GM19452 (cell line): ENCODE measurements around the gene TUBGCP3.
A peak's percentile ranks its signal among the peaks of the same experiment; 100 is the strongest.

Experiments
- ATAC-seq: cut with Tn5 transposase; IDR thresholded peaks from one replicate; pipeline ENCODE4 v1.9.1; 2021; ENCODE audit not compliant: unreplicated experiment

Gene TUBGCP3

DNA sequence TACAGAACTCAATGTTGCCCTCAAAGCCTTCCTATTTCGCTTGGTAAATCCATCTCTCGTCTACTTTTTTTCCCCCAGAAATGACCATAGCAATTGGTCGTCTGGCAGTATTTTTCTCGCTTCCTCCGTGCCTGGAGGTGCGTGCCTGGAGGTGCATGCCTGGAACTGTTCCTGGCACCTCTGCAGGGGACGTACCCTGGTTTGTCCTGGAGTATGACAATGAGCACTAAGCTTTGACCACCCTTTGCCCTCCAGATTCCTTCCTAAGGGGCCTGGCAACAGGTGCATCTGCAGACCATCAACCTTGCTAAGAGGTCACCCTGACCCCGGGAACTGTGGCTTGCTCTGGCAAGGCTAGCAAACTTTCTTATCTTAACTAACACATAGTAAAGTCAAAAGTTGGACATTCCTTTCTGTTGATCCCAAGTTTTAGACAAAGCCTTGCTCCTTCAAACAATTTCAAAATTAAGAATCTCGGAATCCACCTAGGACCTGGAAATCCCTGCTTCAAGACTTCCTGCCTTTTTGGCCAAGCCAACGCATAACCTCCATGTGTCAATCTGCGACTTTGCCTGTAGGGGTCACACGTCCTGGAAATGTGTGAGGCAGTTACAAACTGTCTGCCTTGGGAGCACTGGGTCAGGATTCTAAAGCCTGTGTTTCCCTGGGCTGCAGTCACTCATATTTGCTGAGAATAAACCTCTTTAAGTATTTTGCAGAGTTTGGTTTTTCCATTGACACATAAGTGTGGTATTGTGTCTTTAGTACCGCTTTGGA, 28.8 kb upstream of the TUBGCP3 start:
- no peak for ATAC-seq

DNA sequence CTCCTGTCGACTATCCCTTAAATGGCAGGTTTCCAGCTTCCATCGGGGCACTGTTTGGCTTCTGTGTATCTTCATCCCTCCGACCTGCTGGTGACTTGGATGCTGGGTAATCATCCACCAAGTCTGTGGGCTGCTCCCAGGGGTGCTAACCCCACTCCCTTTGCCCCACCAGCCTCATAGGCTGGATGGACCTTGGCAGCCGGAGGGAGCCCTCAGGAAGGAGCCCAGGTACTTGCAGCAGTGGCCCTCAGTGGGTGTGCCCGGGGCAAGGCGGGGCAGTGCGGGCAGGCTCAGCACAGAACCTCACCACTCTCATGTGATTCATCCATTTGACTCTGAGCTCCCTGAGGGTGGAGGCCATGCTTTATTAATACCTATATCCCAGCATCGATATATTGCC, 27.4 kb upstream of the TUBGCP3 start:
- ATAC-seq, result no peak

DNA sequence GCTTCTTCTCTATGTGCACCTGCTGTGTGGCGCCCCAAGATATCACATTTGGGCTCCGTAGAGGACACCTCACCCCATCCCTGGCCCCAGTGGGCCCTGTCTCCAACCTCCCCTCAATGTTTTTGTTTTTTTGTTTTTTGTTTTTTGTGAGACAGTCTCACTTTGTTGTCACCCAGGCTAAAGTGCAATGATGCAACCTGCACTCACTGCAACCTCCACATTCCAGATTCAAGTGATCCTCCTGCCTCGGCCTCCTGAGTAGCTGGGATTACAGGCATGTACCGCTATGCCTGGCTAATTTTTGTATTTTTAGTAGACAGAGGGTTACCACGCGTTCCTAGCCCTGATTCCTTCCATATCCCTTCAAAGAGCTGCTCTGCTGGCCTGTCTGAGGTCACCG, 26.9 kb upstream of the TUBGCP3 start:
- no peak for ATAC-seq

DNA sequence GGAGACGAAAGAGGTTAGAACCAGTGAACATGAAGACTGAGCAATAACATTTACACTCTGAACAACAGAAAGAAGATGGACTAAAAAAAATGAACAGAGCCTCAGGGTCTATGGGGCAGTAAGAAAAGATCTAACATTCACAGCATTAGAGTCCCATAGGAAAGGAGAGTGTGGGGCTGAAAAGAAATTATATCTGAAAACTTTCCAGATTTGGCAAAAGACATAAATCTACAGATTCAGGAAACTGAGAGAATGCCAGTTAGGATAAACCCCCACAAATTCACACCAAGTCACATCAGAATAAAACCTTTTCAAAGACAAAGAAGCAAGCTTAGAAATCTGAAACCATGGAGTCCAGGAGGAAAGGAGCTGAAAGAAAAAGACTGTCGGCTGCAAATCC, 20.3 kb upstream of the TUBGCP3 start:
- no peak for ATAC-seq

DNA sequence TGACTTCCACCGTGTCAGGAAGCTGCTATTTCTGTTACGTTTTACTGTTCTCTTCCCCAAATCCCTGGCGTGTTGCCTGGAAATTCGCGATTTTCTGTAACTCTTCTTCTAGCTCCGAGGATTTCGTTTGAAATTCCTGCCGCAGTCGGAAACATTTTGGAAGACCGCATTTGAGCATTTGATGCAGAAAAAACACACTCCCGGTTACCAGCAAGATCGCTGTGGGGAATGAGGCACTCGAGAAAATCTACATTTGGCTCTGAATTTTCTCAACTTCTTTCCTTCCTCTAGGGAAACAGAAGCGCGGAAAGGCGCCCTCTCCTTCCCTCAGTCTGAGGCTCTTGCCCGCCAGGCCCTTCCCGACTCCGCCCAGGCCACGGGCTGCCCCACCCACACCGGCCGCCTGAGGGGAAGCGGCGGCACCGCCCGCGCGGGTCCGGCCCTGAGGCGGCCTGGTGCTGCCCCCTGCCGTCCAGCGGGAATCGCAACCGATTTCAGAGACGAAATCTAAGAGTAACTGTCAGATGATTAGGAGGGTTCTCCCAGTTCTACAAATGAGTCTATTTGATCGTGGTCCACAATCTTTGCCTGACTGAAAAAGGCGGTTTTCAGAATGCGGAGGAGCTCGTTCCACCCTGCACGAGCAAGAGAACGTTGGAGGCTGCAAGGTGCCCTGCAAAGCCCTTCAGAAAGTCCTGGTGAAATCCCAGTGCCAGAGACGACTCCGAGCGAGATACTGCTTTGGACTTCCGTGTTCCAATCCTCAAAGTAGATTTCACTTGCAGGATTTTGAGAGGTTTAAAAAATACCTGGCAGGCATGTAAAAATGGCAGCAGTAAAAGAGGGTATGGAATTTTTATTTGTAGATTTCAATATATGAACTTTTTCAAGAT, 18.4 kb upstream of the TUBGCP3 start:
- peak; percentile 100 for ATAC-seq

DNA sequence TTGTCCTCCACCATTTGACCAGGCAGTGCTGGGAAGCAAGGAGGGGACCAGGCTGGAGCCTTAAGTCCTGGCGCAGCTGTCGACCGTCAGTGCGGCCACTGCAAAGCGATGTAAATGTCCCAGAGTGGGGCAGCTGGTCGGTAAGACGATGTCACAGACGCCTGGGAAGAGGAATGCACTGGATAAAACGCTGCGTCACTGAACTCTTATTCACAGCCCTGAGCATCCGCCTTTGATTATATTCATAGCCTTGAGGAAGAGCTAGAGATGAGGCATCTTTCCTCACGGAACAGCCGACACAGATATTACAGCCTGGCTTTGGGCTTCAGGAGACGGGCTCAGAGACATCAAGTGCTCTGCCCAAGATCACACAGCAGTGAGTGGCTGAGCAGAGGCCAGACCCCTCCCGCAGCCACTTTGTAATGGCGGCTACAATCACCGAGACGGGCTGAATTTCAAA, 17.6 kb upstream of the TUBGCP3 start:
- ATAC-seq, result no peak

DNA sequence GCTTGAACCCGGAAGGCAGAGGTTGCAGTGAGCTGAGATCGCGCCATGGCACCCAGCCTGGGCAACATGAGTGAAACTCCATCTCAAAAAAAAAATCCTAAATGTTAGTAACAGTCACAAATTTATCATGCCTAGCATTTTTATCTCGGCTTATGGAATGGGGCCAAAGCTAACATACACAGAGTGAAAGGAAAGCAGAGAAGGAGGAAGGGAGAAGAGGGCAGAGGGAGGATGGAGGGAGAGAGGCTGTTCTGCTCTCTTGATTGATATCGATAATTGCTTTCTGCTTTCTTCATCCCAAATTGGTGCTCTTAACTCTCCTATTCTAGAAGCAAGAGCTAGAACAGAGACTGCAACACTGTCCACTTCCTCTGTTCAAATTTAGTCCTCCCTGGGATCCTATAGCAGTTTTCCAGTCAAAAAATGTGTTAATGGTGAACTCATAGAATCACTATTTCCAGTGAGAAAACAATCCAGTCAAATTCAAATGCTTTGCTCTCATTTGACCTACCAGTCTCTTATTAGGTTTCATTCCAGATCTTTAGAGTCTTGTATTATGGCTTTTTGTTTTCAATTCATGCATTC, 15.8 kb upstream of the TUBGCP3 start:
- ATAC-seq, result no peak

DNA sequence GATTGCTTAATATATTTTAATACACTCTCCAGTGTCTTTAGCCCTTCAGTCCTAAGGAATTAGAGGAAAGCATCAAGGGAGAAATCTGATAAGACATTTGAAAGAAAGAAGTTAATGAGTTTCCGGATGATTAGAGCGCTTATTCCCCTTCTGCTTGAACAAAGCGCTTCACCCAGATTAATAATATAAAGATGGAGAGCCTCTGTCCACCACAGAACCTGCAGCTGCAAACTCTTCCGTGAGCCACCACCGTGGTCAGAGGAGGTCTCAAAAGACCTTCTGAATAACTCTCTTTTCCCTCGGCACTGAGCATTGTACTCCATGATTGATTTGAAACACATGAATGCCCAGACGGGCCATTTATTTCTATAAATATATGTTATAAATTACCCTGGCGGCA, 14.2 kb upstream of the TUBGCP3 start:
- no peak for ATAC-seq

DNA sequence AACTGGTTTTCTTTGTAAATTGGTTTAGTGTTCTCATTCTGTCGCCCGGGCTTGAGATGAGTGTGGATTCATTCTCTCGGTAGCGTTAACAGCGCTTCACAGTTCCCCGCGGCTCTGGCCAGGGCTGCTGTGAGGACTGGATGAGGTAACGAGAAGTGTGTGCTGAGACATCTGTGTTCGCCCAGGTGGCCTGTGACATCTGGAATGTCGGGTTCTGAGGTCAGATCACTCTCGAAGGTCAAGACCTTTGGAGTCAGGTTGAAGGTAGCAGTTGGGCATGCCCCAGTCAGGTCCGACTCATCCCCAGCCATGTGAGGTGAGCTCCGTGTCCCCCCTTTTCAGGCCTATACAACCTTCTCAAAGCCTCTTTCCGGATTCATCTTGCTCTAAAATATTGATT, 13.4 kb upstream of the TUBGCP3 start:
- no peak for ATAC-seq

DNA sequence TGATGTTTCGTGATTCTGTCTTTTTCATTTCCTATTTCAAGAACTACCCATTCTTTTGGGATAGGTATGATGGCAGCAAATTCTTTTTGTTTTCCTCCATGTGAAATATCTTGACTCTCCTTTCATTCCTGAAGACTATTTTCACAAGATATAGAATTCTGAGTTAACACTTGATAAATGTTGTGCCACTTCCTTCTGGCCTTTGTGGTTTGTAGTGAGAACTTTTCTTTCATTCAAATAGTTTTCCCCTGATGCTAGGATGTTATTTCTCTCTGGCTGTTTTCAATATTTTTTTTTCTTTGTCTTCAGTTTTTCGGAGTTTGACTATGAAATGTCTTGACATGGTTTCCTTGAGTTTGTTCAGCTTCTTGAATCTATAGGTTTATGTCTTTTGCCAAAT, 8.3 kb upstream of the TUBGCP3 start:
- no peak for ATAC-seq

DNA sequence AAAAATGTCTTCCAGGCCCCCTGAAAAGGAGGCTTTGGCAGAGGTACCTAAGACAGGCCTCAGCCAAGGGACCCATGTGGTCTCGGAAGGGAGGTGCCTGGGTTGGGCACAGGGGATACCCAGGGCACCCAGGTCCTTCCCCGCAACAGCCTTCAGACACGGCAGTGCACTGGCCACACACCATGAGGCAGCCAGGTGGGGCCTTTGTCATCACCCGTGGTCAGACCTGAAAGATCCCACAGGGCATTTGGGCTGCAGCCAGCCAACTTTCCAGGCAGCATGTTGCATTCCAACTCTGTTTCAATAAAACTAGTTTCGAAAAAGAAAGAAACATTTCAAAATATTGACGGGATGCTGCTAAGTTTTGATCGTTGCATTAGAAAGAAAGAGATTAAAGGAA, 4.7 kb upstream of the TUBGCP3 start:
- ATAC-seq, result no peak

DNA sequence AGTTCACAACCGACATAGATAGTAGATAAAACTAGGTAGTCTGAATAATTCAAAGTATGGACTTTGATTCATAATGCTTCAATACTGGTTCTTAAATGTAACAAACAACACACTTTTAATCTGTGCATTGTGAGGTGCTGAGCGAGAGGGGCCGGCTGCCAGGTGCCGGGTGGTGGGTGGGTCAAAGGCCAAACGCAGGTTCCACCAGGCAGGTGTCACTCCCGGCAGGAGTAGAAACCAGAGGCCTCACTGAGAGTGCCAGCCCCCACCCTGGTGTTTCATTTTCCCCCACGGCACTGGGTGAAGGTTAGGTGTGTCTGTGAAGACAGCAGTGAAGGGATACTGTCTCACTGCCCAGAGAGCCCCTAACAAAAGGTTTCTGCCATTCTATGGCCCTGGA, 4.2 kb upstream of the TUBGCP3 start:
- no peak for ATAC-seq

DNA sequence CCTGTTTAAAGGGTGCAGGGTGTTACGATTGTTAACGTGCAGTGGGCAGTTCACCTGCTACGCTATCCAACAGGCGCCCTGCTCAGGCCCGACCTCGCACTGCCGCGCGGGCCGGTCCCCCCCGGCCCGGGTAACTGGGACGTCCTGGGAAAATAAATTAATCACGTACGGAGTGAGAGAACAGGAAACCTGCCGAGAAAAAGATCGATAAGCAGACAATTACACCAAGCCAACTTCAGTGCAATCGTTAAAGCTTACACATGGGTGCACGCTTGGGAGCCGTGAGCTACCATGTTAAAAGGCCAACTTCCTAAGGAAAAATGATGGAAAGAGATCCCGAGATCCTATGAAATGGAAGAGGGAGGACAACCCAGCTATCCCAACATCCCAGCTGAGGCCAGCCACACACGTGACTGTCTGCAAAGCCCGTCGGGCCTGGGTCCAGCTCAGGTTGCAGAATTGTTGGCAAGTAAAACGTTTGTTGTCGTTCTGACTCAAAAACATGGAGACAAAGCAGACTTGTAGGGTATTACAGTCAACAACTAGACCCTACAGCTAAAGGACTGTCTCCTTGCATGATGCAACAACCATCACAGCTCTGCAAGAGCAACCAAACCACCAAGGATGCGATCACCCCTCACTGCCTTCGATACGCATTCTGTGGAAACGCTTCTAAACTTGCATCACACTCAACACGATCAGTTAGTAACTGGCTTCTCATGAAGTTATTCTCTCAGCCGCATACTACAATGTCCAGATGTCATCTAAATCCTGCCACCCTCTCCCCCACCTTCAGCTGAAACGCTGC, 741 bp upstream of the TUBGCP3 start:
- ATAC-seq, result no peak

DNA sequence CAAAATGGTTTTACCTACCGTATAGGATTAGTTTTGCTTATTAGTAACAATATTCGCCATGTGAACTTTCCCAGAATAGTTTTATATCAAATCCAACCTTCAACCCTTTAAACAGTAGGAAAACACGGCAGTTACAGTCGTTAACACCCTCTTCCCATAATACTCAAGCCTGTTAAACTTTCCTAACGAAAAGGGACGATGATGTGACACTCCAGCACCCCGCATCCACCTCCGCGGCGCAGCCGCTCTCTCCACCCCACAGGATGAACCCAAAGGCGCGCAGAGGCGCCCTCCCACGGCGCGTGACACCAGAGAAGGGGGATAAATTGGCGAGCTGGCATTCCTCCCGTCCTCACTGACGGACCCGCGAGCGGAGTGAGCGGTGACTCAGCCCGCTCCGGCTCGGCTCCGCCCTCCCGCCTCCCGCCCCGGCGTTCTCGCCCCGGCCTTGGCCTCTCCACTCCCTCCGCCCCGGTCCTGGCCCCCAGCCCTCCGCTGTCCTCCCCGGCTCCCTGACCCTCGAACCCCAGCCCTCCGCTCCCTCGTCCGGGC, 665 bp downstream of the TUBGCP3 start:
- peak; percentile 50 for ATAC-seq

DNA sequence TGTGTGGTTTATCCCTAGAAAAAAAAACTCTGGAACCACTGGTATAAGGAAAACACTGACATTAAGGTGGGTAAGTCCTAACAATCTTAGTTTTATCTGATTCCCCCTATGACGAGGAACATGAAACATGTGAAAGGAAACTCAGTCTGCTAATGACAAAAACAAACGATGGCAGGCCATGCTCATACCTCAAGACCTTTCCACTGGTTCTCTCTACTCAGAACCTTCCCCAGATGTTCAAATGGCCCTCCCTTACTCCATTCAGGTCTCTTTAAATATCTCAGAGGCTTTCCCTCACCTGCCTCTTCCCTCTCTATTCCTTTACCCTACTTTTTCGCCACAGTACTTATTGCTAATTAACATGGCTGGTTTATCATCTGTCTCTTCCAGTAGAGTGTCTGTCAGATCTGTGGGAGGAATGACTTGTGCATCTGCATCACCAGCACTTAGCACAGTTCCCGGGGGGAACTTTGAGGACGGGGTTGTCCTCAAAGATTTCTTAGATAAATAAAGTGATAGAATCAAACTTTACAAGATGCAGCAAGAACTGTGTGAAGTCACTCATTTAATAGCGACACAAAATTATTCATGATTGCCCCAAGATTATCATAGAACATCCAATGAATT, 1.5 kb downstream of the TUBGCP3 start:
- no peak for ATAC-seq

DNA sequence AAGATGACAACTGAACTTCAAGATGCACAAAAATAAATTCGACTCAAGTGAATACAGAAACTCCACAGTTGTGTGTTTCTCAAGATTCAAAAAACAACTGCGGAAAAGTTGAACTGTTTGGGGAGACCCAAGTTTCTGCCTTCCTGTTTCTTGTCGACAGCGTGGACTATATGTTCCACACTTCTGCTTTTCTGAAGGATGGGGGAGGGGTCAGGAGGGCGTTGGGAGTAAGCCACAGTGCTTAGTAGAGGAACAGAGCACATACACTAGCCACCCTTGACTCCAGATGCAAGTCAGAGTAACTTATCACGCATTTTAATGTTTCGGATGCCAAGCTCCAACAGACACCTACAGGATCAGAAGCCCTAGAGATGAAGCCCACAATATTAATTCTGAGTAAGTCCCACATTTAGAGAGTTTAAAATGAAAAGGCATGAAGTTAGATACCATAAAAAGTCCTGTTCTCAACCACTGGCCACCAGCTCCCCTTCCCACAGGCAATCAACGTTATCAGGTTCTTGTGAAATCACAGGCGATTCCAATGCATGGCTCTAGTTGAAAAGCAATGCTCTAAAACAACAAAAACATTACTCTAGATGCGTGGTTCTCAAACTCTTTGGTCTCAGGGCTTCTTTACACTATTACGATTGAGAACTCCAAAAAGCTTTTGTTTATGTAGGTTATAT, 4.2 kb downstream of the TUBGCP3 start:
- ATAC-seq, result no peak

DNA sequence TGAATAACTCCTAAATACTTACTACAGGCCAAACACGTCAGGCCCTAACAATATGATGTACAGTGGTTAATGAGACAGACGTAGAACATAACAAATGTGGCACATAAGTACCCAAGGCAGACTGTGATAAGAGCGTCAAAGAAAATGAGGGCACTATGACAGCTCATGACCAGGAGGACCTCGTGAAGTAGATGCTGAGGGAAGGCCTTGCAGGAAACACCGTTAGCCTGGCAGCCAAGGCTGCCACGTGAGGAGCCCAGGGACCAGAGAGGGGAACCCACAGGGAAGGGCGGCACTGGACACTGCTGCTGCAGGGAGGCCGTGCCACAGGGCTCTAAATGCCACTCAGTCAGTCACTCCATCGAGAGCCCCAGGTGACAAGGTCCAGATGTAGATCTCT, 5.7 kb downstream of the TUBGCP3 start:
- ATAC-seq, result no peak

DNA sequence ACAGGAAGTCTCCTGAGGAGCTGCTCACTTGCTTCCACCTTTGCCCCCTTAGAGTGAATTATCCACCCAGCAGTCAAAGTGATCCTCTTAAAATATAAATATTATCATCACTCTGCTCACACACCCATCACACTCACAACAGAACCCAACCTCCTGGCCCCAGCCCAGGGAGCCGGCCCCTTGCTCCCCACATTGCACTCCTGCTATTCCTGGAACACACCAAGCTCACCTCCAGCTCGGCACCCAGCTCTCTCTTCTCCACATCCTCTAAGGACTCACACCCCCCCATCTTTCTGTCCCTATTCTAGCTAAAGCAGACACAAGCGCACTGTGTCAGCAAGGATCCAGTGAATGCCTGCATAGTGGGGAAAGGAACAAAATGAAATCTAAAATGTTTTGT, 7.0 kb downstream of the TUBGCP3 start:
- ATAC-seq, result no peak

DNA sequence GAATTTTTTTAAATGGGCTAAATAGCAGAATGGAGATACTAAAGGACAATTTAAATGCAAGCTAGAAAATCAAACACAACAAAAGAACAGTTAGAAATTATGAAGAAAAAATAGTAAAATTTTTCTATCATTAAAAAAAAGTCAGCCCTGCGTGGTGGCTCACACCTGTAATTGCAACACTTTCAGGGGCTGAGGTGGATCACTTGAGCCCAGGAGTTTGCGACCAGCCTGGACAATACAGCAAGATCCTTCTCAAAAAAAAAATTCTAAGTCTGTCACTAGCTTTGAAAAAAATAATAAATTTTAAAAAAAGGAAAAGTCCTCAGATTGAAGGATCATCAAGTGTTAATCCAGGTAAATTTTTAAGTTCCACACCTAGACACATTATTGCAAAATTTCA, 7.7 kb downstream of the TUBGCP3 start:
- no peak for ATAC-seq
